ENCODE measurements around the gene SPATA46.

GRCh38 chr1:162368451-162368850 is 8.2 kb downstream of the SPATA46 start:
- no peak for TF ChIP-seq CTCF (IDR thresholded peaks at IDR 0.05)
- no peak for TF ChIP-seq REST (IDR thresholded peaks at IDR 0.05; ENCODE audit: low read depth, low read length)
- TF ChIP-seq EP300 (IDR thresholded peaks at IDR 0.05; ENCODE audit: borderline replicate concordance in 1 of 2, low read depth in 1 of 2, low read length in 1 of 2) = no peak
- TF ChIP-seq ELF1 (IDR thresholded peaks at IDR 0.05) = no peak
- no peak for TF ChIP-seq YY1 (IDR thresholded peaks at IDR 0.05; ENCODE audit: low read depth)
- no peak for TF ChIP-seq RCOR1 (IDR thresholded peaks at IDR 0.05; ENCODE audit: low read length)
- no peak for TF ChIP-seq TCF12 (IDR thresholded peaks at IDR 0.05)
